GM12891 (cell line): ENCODE measurements around the gene PACSIN2.

Experiments used
- PAX5 ChIP-seq: IDR thresholded peaks from 2 replicates; pipeline ENCODE4 v1.6.1; 2011; ENCODE audit warnings: low read length, moderate library complexity, mild to moderate bottlenecking; ENCODE audit not compliant: insufficient read depth, severe bottlenecking
- POLR2A ChIP-seq: IDR thresholded peaks from 2 replicates; pipeline ENCODE4 v1.6.1; 2011; ENCODE audit warnings: low read depth, low read length, control low read depth
- POLR2AphosphoS5 ChIP-seq: IDR thresholded peaks from 2 replicates; pipeline ENCODE4 v1.6.1; 2011; ENCODE audit warnings: low read depth, low read length, control low read depth
- POU2F2 ChIP-seq: IDR thresholded peaks from 2 replicates; pipeline ENCODE4 v1.6.1; 2011; ENCODE audit warnings: low read depth, mild to moderate bottlenecking, control low read depth, low read length, moderate library complexity
- SPI1 ChIP-seq: IDR thresholded peaks from 2 replicates; pipeline ENCODE4 v1.6.1; 2011; ENCODE audit warnings: low read depth, low read length, control low read depth
- TAF1 ChIP-seq: IDR thresholded peaks from 2 replicates; pipeline ENCODE4 v1.6.1; 2011; ENCODE audit warnings: low read depth, low read length, control low read depth

- TF ChIP-seq POLR2A: no peak
- no peak for TF ChIP-seq POLR2AphosphoS5
- no peak for TF ChIP-seq SPI1
- TF ChIP-seq TAF1: no peak
- no peak for TF ChIP-seq PAX5
- TF ChIP-seq POU2F2: no peak
Measured at GRCh38 chr22:42991010-42991651, 23.8 kb downstream of the PACSIN2 start.
